Body of pancreas (tissue), 4 donors: ENCODE data around the gene DIS3L2. TPM values are rescaled to one million over a fixed set of nuclear protein-coding genes. Genes with fewer than 3 reads are reported as not detected.

Experiments
- ATAC-seq: fragments of 150-250 bp; one replicate; pipeline ENCODE4 v1.9.1; 2016
- DNase-seq, 4 donors: peaks; one replicate each; pipeline ENCODE4 v3.0.0-alpha.2; 2019
- H3K27ac ChIP-seq, 4 donors: fragments of 200-600 bp; sonication (generic); 1 replicate in 3 of 4; 2 replicates in 1 of 4; pipeline versions ENCODE4 v1.5.1 to v1.6.1; 2016 to 2019; ENCODE audit warnings: mild to moderate bottlenecking in 1 of 4, mixed read lengths in 1 of 4, moderate library complexity in 1 of 4
- H3K27me3 ChIP-seq, 2 donors: fragments of 200-600 bp; sonication (generic); one replicate each; pipeline ENCODE4 v1.6.0; 2016; ENCODE audit warnings: mild to moderate bottlenecking in 1 of 2
- H3K36me3 ChIP-seq, 2 donors: fragments of 200-600 bp; sonication (generic); replicated peaks in 1 of 2; 2 replicates each; pipeline ENCODE4 v1.5.1; 2016; ENCODE audit warnings: low read depth in 2 of 2; ENCODE audit not compliant: insufficient read depth in 1 of 2
- H3K4me1 ChIP-seq: fragments of 200-600 bp; sonication (generic); one replicate; pipeline ENCODE4 v1.6.0; 2016
- H3K4me3 ChIP-seq, 2 donors: fragments of 200-600 bp; sonication (generic); 1 replicate in 1 of 2; 2 replicates in 1 of 2; pipeline ENCODE4 v1.5.1; 2016 to 2019
- H3K9me3 ChIP-seq, 3 donors: fragments of 200-600 bp; sonication (generic); 1 replicate in 2 of 3; 2 replicates in 1 of 3; pipeline ENCODE4 v1.5.1; 2016
- CTCF ChIP-seq, 7 experiments: fragments of 450-650 bp in 4 of 7; fragments of 200-600 bp in 3 of 7; sonication (generic) in 3 of 7; IDR thresholded peaks; one replicate each; pipeline ENCODE4 v1.5.1; 2016 to 2019; ENCODE audit warnings: antibody characterized with exemption in 7 of 7
- POLR2A ChIP-seq, 3 donors: fragments of 450-650 bp; IDR thresholded peaks; one replicate each; pipeline ENCODE4 v1.6.1; 2016; ENCODE audit warnings: antibody characterized with exemption in 3 of 3, mild to moderate bottlenecking in 2 of 3
- WGBS, 2 donors: methylation state at CpG; one replicate each; pipeline ENCODE4 v1.1.5; 2017; 5-methylcytosine and 5-hydroxymethylcytosine counted together
- intact Hi-C: fragments of 100-400 bp; cut with DNase I; formaldehyde crosslinking; loops from one replicate; pipeline ENCODE4 v1.15.1; 2023
- total RNA-seq, 2 donors: library from RNA; depleted of rRNA; stranded (reverse); fragments of >200 nt; gene quantifications; one replicate each; pipeline ENCODE4 v1.1.0, GENCODE V29; 2016

DIS3L2 gene
- total RNA-seq, 2 donors from 2014 or later, result 27.8 to 113 TPM

GRCh38 chr2:232139786-232140562 lies 178.5 kb downstream of the DIS3L2 start:
- no peak for ATAC-seq
- 93 to 98% methylated on average over 2 of the region's 2 CpGs for WGBS, 2 donors
- DNase-seq, result no peak
- H3K27ac ChIP-seq, result no peak overlapping the region
- no peaks in the 10 kb centered on the region for H3K36me3 ChIP-seq
- intact Hi-C loops, result loop anchor here (5.0 kb wide), 1 partner anchor 208 kb away; no protein-coding TSS in a partner anchor
- no peaks in the 10 kb centered on the region for H3K9me3 ChIP-seq
- no peak overlapping the region for H3K4me3 ChIP-seq
- TF ChIP-seq POLR2A (IDR thresholded peaks at IDR 0.05), result no peak
- H3K27me3 ChIP-seq, result no peaks in the 10 kb centered on the region
- peaks cover 18% of the 10 kb centered on the region for H3K4me1 ChIP-seq

- intact Hi-C loops, result loop anchor here (5.0 kb wide), 1 partner anchor 209 kb away; no protein-coding TSS in a partner anchor
- Histone ChIP-seq H3K27ac (no peak overlapping the region), H3K4me1 (peaks cover 18% of the 10 kb centered on the region), H3K9me3 (no peaks in the 10 kb centered on the region), H3K27me3 (no peaks in the 10 kb centered on the region), H3K36me3 (no peaks in the 10 kb centered on the region), H3K4me3 (no peak overlapping the region)
- TF ChIP-seq CTCF (IDR thresholded peaks at IDR 0.05), result no peak
- no peak for TF ChIP-seq POLR2A (IDR thresholded peaks at IDR 0.05)
- 100% methylated on average over 1 of the region's 1 CpG for WGBS, 2 donors
- ATAC-seq (no peak), DNase-seq (no peak)
Measured at GRCh38 chr2:232141591-232141990, 180.1 kb downstream of the DIS3L2 start.

- no peaks in the 10 kb centered on the region for H3K9me3 ChIP-seq
- H3K27me3 ChIP-seq, result no peaks in the 10 kb centered on the region
- intact Hi-C loops, result loop anchor here (5.0 kb wide), 1 partner anchor 210 kb away; no protein-coding TSS in a partner anchor
- H3K36me3 ChIP-seq, result no peaks in the 10 kb centered on the region
- no peak overlapping the region for H3K4me3 ChIP-seq
- peaks cover 18% of the 10 kb centered on the region for H3K4me1 ChIP-seq
- DNase-seq (peak; percentile 30 to 61 (median 40)), ATAC-seq (no peak)
- WGBS, 2 donors, result 44 to 50% methylated on average over 3 of the region's 3 CpGs
- H3K27ac ChIP-seq, result no peak overlapping the region
- TF ChIP-seq CTCF (IDR thresholded peaks at IDR 0.05), result peak; percentile 32 to 78 (median 64)
- TF ChIP-seq POLR2A (IDR thresholded peaks at IDR 0.05), result no peak
Measured at GRCh38 chr2:232142049-232142448, 180.5 kb downstream of the DIS3L2 start.

GRCh38 chr2:232142502-232142901 lies 181.0 kb downstream of the DIS3L2 start:
- Histone ChIP-seq H3K4me1 (peaks cover 18% of the 10 kb centered on the region), H3K9me3 (no peaks in the 10 kb centered on the region), H3K4me3 (no peak overlapping the region), H3K27ac (no peak overlapping the region), H3K36me3 (no peaks in the 10 kb centered on the region), H3K27me3 (no peaks in the 10 kb centered on the region)
- TF ChIP-seq POLR2A (IDR thresholded peaks at IDR 0.05) (no peak), CTCF (IDR thresholded peaks at IDR 0.05) (no peak)
- 74 to 79% methylated on average over 5 of the region's 5 CpGs for WGBS, 2 donors
- DNase-seq (no peak), ATAC-seq (no peak)
- intact Hi-C loops, result loop anchor here (5.0 kb wide), 1 partner anchor 210 kb away; no protein-coding TSS in a partner anchor

- no peak overlapping the region for H3K27ac ChIP-seq
- no peaks in the 10 kb centered on the region for H3K27me3 ChIP-seq
- H3K4me3 ChIP-seq, result no peak overlapping the region
- DNase-seq, result no peak
- H3K36me3 ChIP-seq, result no peaks in the 10 kb centered on the region
- TF ChIP-seq POLR2A (IDR thresholded peaks at IDR 0.05) (no peak), CTCF (IDR thresholded peaks at IDR 0.05) (no peak)
- H3K4me1 ChIP-seq, result no peaks in the 10 kb centered on the region
- intact Hi-C loops, result no loop called here
- no peaks in the 10 kb centered on the region for H3K9me3 ChIP-seq
- ATAC-seq, result no peak
Measured at GRCh38 chr2:232146294-232146693, 184.8 kb downstream of the DIS3L2 start.
